Stimulated activated CD8-positive, alpha-beta memory T cell treated with anti-CD3 and anti-CD28 coated beads, Interleukin-12 subunit alpha, Interleukin-12 subunit beta, amount 100 ng/mL, for 1 hour (primary cell): ENCODE results near the gene ANAPC4.

Experiments
- DNase-seq: peaks from one replicate; pipeline ENCODE4 v3.0.0-alpha.2; 2020; ENCODE audit warnings: low read depth

ANAPC4 gene

DNA sequence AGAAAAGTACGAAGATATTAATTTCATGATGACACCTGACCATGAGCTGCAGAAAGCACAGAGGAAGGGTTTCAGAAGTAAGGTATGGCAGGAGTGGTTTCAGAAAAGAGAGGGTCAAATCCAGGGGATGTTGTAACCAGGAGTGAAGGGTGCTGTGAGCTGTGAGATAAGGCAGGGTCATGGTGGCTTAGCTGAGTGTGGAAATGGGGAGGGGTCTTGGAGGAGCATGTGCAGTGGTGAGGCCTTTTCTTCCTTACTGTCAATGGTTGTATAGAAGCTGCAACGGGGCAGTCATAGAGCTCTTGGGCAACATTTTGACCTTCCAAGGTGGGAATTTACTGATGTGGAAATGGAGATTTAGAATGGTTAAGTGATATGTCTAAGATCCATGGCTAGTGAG is 2.5 kb downstream of the ANAPC4 start:
- DNase-seq, result no peak

DNA sequence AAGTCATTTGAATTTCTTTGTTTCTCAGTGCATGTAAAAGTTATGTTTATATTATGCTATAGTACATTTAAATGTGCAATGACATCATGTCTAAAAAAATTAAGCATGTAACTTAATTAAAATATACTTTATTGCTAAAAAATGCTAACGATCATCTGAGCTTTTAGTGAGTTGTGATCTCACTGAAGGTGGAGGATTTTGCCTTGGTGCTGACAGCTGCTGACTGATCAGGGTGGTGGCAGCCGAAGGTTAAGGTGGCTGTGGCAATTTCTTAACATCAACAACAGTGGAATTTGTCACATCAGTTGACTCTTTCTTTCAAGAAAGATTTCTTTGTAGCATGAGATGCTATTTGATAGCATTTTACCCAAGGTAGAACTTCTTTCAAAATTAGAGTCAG is 6.6 kb downstream of the ANAPC4 start:
- DNase-seq, result no peak

DNA sequence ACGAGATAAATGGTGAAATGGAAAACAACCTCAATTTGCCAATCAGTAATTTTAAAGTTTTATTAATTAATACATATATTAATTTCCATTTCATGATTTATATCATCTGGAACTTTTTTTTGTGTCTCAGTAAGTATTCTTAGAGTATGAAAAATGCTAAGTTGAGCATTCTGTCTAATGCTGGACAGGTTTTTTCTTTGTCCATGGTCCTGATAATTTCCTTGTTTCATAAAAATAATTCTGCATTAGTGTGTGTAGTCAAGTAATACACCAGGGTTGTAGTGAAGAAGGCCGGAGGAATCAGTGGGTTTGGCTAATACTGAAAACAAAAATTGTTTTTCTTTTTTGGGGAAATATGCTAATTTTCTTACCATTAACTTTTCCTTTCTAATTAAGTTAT is 9.9 kb downstream of the ANAPC4 start:
- DNase-seq, result no peak

DNA sequence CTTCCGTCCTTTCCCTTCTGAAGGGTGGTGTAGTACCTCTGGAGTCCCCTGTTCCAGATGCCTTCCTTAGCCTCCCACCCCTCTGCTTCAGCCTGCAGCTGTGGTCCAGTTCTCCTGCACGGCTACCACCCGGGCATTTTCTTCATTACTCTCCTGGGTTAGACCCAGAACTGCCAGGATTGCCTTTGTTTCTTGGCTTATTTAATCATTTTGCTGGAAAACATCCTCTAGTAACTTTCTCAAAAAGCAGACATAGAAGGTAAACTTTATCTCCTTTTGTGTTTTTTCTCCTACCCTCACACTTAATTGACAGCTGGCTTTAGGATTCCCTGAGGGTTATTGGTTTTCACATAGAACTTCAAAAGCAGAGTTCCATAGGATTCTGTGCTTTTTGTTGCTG is 20.2 kb downstream of the ANAPC4 start:
- no peak for DNase-seq

DNA sequence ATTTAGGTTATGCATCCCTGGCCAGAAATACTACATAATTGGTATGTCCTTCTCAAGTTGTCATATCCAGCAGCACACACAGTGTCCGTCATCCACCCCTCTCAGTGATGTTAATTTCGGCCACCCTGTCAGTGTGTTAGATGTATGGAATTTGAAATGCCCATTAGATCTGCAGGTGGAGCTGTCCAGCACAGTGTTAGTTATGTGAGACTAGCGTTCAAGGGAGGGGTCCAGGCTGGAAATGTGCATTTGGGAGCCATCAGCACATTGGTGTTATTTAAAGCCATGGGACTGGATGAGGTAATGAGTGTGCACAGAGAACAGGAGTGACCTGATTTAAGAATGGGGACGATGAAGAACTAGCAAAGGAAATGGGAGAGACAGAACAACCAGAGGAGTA is 22.4 kb downstream of the ANAPC4 start:
- DNase-seq, result no peak

DNA sequence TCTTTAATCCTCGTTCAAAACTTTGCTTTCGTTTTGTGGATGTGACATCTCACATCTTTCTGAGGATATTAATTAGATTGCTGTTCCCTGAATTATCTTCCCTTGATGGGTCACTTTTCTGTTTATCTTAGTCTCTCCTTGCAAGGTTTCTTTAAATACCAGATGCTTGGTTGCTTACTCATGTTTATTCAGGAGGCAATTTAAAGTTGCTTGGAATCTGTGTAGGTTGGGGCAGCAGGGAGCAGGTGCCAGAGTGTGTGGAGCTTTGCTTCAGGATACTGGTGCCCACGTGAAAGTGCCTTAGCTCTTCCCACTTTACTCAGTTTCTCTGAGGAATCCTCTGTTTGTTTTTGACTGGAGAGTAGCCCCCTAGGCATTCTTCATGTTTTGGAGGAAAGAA is 24.0 kb downstream of the ANAPC4 start:
- DNase-seq, result no peak

DNA sequence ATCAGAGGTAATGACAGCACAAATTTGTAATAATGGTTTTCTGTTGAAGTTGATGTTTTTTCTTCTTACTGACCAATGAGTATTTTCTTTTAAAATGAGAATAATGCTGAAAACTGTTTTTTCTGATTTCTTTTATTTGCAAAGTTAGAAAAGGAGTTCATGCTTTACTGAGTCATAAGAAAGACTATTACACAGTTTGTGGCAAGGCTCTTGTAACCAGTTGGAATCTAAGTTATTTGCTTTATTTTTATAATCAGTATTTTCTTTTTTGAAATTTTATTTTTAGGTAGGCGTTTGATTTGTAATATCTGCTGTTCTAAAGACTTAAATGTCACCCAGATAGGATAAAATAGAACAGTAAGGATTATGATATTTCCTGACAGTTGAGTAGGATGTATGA is 25.5 kb downstream of the ANAPC4 start:
- DNase-seq, result no peak

DNA sequence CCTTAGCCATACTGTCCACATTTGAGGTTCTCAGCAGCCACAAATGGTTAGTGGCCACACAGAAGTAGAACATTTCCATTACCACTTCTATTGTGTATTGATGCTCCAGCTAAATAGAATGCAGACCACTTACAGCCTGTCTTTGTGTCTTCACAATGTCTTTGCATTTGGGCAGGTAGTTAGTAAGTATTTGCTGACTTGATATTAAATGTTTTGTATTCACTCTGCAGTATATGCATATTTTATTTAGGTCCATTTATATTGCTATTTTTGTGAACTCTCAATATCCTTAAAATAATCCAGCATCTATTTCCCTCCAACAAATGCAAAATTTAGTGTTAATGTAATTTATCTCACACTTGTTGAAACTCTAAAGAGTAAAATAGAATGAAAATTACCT is 26.6 kb downstream of the ANAPC4 start:
- no peak for DNase-seq

DNA sequence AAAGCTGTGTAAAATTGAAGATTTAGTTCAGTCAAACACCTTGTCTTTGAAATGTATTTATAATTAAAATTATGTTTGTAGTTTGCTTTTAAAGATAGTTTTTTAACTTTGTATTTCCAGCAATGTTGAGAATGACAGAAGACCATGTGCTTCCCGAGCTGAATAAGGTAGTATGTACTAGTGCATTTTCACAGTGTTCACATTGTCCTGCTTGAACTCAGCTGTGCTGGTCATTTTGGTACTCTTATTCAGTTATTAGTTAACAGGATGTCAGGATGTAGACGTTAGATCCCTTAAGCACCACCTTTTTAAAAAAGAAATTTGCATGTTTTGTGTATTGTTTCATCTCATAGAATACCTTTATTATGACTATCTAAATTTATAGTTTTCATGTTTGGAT is 28.4 kb downstream of the ANAPC4 start:
- DNase-seq, result no peak

DNA sequence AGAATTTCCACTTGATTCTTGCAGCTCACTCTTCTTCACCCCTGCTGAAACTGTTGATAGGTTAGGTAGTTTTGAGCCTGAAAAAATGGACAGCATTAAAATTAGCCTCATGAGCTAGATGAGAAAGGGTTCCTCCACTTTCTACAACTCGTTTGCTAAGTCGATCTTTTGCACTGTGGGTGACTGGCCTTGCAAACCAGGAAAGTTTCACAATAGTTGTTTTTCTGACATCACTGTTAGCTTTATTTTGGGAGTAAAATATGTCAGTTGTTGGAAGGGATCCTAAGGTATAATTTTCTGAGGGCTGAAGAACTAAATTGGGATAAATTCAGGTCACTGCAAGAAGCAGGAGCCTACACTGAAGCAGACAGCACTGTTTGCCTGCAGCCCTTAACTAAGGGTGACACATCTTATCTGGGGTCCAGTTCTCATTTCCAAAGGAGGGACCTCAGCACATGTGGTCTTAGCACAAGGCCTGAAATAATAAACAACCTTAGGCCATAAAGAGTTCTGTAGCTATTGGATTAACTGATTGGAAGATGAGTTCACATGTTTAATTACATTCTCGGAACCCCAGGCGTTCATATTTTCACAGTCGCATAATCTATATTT is 29.1 kb downstream of the ANAPC4 start:
- no peak for DNase-seq

DNA sequence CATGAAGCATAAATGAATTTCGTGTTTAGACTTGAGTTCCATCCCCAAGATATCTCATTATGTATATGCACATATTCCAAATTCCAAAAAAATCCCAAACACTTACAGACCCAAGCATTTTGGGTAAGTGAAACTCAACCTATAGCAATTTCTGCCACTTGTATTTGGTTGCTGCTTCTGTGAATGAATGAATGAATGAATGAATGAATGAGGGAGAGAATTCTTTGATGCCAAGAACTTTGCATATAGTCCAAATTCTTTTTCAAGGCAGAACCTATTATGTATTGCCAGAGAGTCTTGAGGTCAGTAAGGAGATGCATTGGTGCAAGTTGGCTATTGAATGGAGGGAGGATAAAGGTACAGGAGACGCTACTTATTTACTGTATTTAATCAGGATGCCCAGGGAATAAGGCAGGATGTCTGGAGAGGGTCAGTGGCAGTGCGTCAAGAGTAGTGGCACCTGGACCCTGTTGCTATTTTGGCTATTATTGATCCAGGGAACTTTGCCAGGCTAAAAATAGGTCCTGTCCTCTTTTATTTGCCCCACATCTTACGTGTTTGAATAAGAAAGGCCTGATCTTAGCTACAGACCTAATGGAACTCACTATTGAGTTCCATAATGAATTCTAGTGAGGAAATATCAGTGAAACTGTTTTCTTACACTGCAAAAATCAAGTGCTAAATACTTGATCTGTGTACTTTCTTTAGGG is 33.9 kb downstream of the ANAPC4 start:
- no peak for DNase-seq

DNA sequence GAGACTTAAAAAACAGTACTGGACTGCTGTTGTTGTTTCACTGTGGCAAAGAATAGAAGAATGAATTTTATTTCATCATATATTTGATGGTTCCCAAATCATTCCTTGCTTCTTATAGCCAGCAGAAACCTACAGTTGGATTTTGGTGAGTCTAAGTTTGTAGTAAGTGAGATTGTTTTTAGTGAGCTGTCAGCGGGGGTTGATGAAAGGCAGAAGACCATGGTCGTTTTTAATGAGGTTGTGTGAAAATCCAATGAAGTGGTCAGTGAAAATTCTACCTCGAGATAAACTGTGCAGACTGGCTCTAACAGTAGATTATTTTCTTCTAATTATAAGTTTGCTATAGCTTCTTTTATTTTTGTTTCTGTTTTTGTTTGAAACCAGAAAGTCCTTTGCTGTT is 36.2 kb downstream of the ANAPC4 start:
- no peak for DNase-seq

DNA sequence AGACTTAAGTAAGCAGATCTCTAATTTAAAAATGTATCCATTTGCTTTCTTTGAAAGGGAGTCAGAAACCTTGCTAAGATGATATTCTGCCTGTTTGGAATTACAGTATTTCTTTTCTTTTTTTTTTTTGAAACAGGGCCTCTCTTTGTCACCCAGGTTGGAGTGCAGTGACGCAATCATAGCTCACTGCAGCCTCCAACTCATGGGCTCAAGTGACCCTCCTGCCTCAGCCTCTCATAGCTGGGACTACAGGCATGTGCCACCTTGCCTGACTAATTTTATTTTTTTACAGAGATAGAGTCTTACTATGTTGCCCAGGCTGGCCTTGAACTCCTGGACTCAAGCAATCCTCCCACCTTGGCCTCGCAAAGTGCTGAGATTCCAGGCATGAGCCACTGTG is 40.0 kb downstream of the ANAPC4 start:
- DNase-seq, result no peak

DNA sequence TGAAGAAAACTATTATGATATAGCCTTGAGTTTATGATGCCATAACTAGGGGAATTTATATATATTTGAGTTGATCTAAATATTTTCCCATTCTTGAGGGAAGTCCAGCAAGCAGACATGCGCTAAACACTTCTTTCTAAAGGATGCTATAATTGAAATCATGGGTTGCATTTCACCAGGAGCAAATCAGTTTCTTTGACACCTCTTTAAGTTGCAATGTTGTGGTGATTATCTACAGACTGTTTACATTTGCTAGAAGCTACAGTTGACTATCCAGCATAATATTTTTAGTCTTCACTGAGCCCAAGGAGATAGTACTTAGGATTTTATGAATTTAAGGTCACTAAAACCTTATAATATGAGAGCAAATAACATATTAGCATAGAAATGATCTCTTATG is 43.9 kb downstream of the ANAPC4 start:
- no peak for DNase-seq

DNA sequence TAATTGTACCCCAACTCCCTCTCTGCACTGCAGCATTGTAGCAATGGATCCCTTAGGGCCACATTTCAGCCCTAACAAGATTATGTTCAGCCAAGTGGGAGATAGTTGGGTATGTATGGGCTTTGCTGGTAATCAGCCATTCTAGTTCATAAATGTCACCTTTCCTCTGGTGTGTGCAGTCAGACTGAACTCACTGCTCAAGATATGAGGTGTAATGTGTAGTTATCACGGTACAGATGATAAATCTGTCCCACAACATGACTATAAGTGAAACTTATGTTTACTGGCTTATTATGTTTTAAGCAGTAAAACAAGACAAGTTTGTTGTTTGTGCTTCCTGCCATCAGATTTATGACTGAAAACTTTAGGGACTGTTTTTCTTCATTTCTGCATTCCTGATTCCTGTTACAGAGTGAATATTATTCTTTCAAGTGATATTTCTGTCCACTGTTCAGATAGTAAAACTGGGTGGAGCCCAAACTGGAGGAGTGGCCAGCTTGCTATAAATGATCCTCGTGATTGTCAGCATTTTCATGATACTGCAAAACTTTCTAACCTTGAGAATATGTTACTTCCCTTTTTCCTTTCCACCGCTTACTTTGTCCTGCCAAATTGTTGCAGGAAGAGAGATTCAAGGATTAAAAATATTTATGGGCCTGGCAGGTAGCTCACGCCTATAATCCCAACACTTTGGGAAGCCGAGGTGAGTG is 44.9 kb downstream of the ANAPC4 start:
- DNase-seq, result no peak

DNA sequence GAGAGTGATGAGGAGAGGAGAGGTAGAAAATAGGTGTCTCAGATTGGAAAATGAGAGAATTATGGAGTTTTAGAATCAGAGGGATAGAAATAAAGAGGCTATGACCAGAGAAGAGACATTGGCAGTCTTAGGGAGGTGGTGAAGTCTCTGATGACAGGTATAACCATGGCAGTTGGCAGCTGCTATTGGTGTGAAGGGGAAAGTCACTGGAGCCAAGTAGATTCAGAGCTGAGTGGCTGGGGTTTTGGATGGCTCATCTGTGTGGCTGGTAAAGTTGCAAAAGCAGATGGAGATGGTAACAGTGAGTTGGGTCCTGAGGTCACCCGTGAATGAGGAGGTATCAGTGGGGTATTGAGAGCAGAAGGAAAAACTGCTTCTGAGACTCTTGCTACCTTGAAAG is 46.5 kb downstream of the ANAPC4 start:
- DNase-seq, result no peak

DNA sequence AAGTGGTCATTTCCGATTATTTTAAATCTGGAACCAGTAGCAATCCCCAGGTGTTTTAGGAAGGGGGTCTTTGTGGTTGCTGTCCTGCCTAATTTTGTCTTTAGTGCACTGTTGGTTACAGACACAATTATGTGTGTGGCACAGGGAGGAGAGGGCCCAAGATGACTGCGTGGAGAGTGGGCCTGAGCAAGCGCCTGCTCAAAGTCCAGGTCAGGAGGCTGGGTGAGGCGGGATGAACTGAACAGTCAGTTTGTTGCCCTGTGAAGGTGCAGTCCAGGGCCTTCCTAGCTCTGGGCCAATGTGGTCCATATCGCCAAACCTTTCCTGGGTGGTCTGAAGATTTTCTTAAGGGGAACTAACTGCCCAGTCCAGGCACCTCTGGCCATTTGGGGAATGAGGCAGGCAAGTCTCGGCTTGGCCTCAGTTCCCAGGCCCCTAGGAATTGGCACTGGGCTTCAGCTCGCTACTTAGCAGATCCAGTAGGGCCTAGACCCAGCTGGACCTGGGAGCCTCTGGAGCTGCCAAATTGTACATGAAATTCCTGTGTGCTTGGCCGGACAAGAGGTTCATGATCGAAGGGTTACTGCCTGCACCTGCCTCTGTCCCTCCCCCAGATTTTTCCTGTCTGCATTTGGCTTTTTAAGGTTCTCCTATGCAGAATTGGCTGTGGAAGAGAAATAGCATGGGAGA is 47.6 kb downstream of the ANAPC4 start:
- DNase-seq, result no peak

DNA sequence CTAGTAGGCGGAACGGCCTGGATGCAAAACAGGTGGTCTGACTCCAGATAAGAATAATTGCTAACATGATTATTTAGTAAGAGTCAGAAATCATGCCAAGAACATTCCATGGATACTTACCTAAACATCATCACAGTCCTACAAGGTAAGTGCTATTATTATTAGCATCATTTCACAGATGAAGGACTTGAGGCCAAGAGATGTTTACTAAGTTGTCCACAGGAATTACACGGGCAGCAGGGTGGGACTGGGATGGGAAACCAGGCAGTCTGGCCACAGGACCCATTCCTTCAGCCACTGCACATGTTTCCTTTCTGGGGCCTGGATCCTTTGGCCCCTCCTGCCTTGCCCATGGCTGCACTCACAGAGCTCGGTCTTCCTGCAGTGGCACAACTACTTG is 48.3 kb downstream of the ANAPC4 start:
- no peak for DNase-seq

DNA sequence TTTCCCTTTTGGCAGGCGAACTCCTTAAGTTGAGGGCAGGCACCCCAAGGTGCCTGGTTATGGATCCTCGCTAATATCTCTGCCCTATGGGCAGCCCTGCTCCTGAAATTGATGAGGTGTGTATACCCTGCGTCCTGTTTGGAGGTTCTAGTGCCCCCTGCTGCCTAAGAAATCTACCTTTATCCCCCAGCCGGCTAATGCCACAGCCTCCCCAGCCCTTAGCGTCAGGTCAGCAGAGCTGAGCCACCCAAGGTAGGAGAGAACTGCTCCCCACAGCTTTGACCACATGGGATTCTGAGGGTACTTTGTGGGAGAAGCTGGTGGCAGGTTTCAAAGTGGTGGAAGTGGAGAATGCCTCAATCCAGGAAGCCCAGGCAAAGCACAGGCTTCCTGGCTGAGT is 50.8 kb downstream of the ANAPC4 start:
- DNase-seq, result no peak

DNA sequence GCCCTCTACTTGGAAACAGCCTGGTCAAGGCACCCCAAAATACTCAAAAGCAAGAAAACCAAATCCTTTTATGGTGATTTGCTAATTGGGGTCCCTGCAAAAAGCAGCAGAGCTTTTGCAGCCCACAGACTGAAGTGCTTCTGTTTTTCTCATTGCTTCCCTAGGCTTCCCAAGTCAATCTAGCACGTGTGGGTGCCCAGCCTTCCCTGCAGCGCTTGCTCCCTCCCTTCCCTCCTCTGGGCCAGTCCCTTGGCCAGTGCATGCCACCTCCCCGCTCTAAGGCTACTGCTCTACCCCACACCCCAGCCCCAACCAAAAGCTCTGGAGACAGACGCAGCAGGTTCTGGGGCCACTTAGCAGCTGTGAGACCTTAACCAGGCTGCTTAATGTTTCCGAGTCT is 53.6 kb downstream of the ANAPC4 start:
- DNase-seq, result no peak

DNA sequence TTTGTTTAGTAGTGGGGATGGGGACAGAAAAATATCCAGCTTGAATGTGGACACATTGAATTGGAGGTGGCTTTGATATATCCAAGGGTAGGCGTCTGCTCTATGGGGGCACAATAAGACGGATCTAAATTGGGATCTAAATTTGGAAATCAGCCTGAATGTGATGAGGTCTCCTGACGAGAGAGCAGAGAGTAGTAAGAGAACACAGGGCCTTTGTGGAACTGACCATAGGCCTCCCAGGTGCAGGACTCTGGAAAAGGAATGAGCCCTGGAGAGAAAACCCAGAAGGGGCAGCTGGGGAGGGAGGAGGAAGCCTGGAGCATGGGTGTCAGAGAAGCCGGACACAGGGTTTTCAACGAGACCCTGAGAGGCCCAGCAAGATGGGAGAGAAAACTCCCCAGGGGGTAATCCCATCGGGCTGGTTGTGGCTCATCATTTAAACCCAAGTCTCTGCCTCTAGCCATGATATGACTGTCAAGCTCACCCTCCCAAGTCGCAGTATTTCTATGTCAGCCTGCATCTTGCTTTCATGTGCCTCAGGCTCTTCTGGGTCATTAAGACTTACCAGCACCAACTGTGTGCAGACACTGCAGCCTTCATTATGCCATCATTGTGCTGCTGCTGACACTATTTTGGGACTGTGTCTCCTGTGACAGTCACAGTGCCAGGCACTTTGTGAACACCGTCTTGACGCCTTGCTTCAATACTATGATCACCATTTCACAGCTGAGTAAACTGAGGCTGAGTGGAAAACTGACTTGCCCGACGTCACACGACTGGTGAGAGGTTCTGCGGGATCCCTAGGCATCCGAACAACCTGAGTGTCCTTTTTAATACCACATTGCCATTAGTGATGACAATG is 57.1 kb downstream of the ANAPC4 start:
- DNase-seq, result no peak

DNA sequence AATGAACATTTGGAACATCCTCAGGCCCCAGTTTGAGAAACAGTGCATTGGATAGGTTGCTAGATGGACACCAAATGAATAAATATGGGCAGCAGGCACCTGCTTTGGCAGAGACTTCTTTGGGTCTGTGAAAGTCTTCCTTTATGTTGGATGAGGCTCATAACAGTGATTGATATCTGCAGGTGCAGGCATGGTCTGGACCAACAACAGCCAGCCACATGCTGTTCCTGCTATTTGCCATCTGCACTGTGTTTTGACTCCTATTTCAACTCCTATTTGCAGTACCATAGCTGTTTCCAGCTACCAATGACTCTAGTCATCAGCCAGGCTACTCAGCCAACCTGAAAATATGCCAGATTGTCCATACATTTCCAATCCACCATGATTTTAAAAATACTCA is 60.9 kb downstream of the ANAPC4 start:
- DNase-seq, result no peak
